GM23338 (cell line): Measurements from ENCODE around the gene IGF2BP2. TPM values are rescaled to one million over a fixed set of nuclear protein-coding genes. Genes with fewer than 3 reads are reported as not detected.

Source experiments
- ATAC-seq: fragments of 200-7000 bp; cut with Tn5 transposase; 3 replicates; pipeline ENCODE4 v1.9.1; 2020
- DNase-seq: peaks from one replicate; pipeline ENCODE4 v3.0.0-alpha.2; 2015; ENCODE audit warnings: low spot score
- H2AFZ ChIP-seq: fragments of 200-600 bp; sonication (generic); 2 replicates; pipeline ENCODE4 v1.8.0; 2016; ENCODE audit warnings: antibody characterized with exemption, mild to moderate bottlenecking, moderate library complexity
- H3F3A ChIP-seq: fragments of 200-600 bp; sonication (generic); replicated peaks from 2 replicates; pipeline ENCODE4 v1.8.0; 2017; ENCODE audit warnings: antibody characterized with exemption, mixed run types, low read depth
- H3K27ac ChIP-seq: fragments of 200-600 bp; sonication (generic); 2 replicates; pipeline ENCODE4 v1.6.1; 2016; ENCODE audit warnings: low read depth
- H3K27me3 ChIP-seq: fragments of 200-600 bp; sonication (generic); 2 replicates; pipeline ENCODE4 v1.8.0; 2016; ENCODE audit warnings: mild to moderate bottlenecking, mixed run types, moderate library complexity; ENCODE audit not compliant: insufficient read depth
- H3K36me3 ChIP-seq: fragments of 200-600 bp; sonication (generic); 2 replicates; pipeline ENCODE4 v1.8.0; 2016; ENCODE audit warnings: mild to moderate bottlenecking; ENCODE audit not compliant: insufficient read depth
- H3K4me1 ChIP-seq: fragments of 200-600 bp; sonication (generic); 2 replicates; pipeline ENCODE4 v1.8.0; 2016; ENCODE audit warnings: mild to moderate bottlenecking, moderate library complexity; ENCODE audit not compliant: insufficient read depth
- H3K4me2 ChIP-seq: fragments of 200-600 bp; sonication (generic); 2 replicates; pipeline ENCODE4 v1.7.1; 2017; ENCODE audit warnings: mixed run types
- H3K4me3 ChIP-seq: fragments of 200-600 bp; sonication (generic); 2 replicates; pipeline ENCODE4 v1.6.1; 2016; ENCODE audit warnings: mixed run types
- H3K79me2 ChIP-seq: fragments of 200-600 bp; sonication (generic); replicated peaks from 2 replicates; pipeline ENCODE4 v1.8.0; 2017; ENCODE audit warnings: mild to moderate bottlenecking; ENCODE audit not compliant: insufficient read depth
- H3K9me2 ChIP-seq: fragments of 200-600 bp; sonication (generic); 2 replicates; pipeline ENCODE4 v1.8.0; 2017; ENCODE audit not compliant: insufficient read depth
- H4K20me1 ChIP-seq: fragments of 200-600 bp; sonication (generic); replicated peaks from 2 replicates; pipeline ENCODE4 v1.8.0; 2017; ENCODE audit warnings: mild to moderate bottlenecking; ENCODE audit not compliant: insufficient read depth
- H3K27ac Mint-ChIP-seq: 2 replicates; pipeline ENCODE4 v1.8.0; 2020; ENCODE audit warnings: inconsistent platforms, mild to moderate bottlenecking, moderate library complexity, mixed read lengths
- H3K27me3 Mint-ChIP-seq: 3 replicates; pipeline ENCODE4 v1.8.0; 2022; ENCODE audit warnings: low read depth, mild to moderate bottlenecking, moderate library complexity, mixed read lengths, inconsistent platforms; ENCODE audit not compliant: insufficient read depth, poor library complexity
- H3K36me3 Mint-ChIP-seq: 3 replicates; pipeline ENCODE4 v1.8.0; 2021; ENCODE audit warnings: low read depth, mild to moderate bottlenecking, inconsistent platforms, moderate library complexity, mixed read lengths
- H3K4me1 Mint-ChIP-seq: 3 replicates; pipeline ENCODE4 v1.8.0; 2020; ENCODE audit warnings: mild to moderate bottlenecking, inconsistent platforms, mixed read lengths
- H3K4me3 Mint-ChIP-seq: 3 replicates; pipeline ENCODE4 v1.8.0; 2021; ENCODE audit warnings: moderate library complexity, mild to moderate bottlenecking, inconsistent platforms, mixed read lengths
- H3K9me3 Mint-ChIP-seq: 3 replicates; pipeline ENCODE4 v1.8.0; 2020; ENCODE audit warnings: moderate library complexity, mild to moderate bottlenecking, inconsistent platforms, mixed read lengths
- CREB1 ChIP-seq: fragments of 250-450 bp; sonication (Bioruptor Pico); IDR thresholded peaks from 2 replicates; pipeline ENCODE4 v1.5.0; 2020; ENCODE audit warnings: low read depth, mild to moderate bottlenecking, moderate library complexity
- EZH2 ChIP-seq: fragments of 200-600 bp; sonication (generic); IDR thresholded peaks from one replicate; pipeline ENCODE4 v1.8.0; 2017; ENCODE audit warnings: antibody characterized with exemption, mild to moderate bottlenecking, low read depth; ENCODE audit not compliant: unreplicated experiment
- EZH2phosphoT487 ChIP-seq: fragments of 200-600 bp; sonication (generic); IDR thresholded peaks from one replicate; pipeline ENCODE4 v1.8.1; 2018; ENCODE audit warnings: antibody characterized with exemption; ENCODE audit not compliant: unreplicated experiment
- JUNB ChIP-seq: IDR thresholded peaks from one replicate; pipeline ENCODE4 v1.6.1; 2016; ENCODE audit warnings: antibody characterized with exemption; ENCODE audit not compliant: unreplicated experiment
- NANOG ChIP-seq: IDR thresholded peaks from 2 replicates; pipeline ENCODE4 v1.6.1; 2016; ENCODE audit warnings: antibody characterized with exemption, borderline replicate concordance
- POLR2AphosphoS5 ChIP-seq: IDR thresholded peaks from 2 replicates; pipeline ENCODE4 v1.6.1; 2016; ENCODE audit warnings: antibody characterized with exemption, low read depth
- STAT1 ChIP-seq: IDR thresholded peaks from one replicate; pipeline ENCODE4 v1.6.1; 2016; ENCODE audit warnings: antibody characterized with exemption; ENCODE audit not compliant: unreplicated experiment
- ZNF114 ChIP-seq: fragments of 250-450 bp; sonication (Bioruptor Pico); IDR thresholded peaks from 2 replicates; pipeline ENCODE4 v1.5.0; 2020; ENCODE audit warnings: mild to moderate bottlenecking, moderate library complexity
- ZNF331 ChIP-seq: fragments of 250-450 bp; sonication (Bioruptor Pico); IDR thresholded peaks from 2 replicates; pipeline ENCODE4 v1.5.0; 2020; ENCODE audit warnings: low read depth, mild to moderate bottlenecking, moderate library complexity
- polyA plus RNA-seq: library from polyadenylated mRNA; unstranded; fragments of >200 nt; fragmentation: Nextera tagmentation; extraction: Ambion mirVana; gene quantifications from 2 replicates; pipeline ENCODE4 v1.2.1, GENCODE V29; 2016
- total RNA-seq: library from RNA; depleted of rRNA; stranded (reverse); fragments of >200 nt; shearing (Covaris generic); gene quantifications from 2 replicates; pipeline ENCODE4 v1.2.3, GENCODE V29; 2014
- TF ChIP-seq, protein P1 (sequence below): IDR thresholded peaks from one replicate; pipeline ENCODE4 v1.6.1; 2018; ENCODE audit warnings: antibody characterized with exemption; ENCODE audit not compliant: unreplicated experiment
- TF ChIP-seq, protein P2 (sequence below), 2 experiments: fragments of 200-600 bp in 1 of 2; sonication (generic) in 1 of 2; conservative IDR thresholded peaks; 2 replicates each; pipeline versions ENCODE4 v1.5.1 to v1.6.1; 2016 to 2017; ENCODE audit warnings: antibody characterized with exemption in 2 of 2, low read depth in 2 of 2, mild to moderate bottlenecking in 2 of 2, moderate library complexity in 1 of 2
- TF ChIP-seq, protein P3 (sequence below): fragments of 250-450 bp; sonication (Bioruptor Pico); IDR thresholded peaks from 2 replicates; pipeline ENCODE4 v1.5.0; 2020; ENCODE audit warnings: mild to moderate bottlenecking, moderate library complexity
- TF ChIP-seq, protein P4 (sequence below): IDR thresholded peaks from 2 replicates; pipeline ENCODE4 v1.6.1; 2016; ENCODE audit warnings: antibody characterized with exemption

IGF2BP2 gene
- total and polyA plus RNA-seq, 2 experiments from 2014 or later: 82.9 to 84.5 TPM

- peaks cover 7% of the 10 kb centered on the region; the same call in 1 of the 2 replicates for H3K4me1 ChIP-seq
- peaks cover 11% of the 10 kb centered on the region for H3K4me1 Mint-ChIP-seq
- no peak for DNase-seq
Observed at GRCh38 chr3:185658943-185659342, 165.9 kb downstream of the IGF2BP2 start.

More at GRCh38 chr3:185658943-185659342, 165.9 kb downstream of the IGF2BP2 start:
- no peaks in the 10 kb centered on the region for H3K79me2 ChIP-seq
- H2AFZ ChIP-seq: no peak overlapping the region
- H3K27ac ChIP-seq: no peak overlapping the region
- no peak overlapping the region for H3K4me3 Mint-ChIP-seq
- no peak overlapping the region for H3K4me3 ChIP-seq
- H3K36me3 ChIP-seq: no peaks in the 10 kb centered on the region; the same call in 1 of the 2 replicates
- H3K27me3 ChIP-seq: no peaks in the 10 kb centered on the region
- H3F3A ChIP-seq: peaks cover 9% of the 10 kb centered on the region
- H3K27me3 Mint-ChIP-seq: peaks cover 31% of the 10 kb centered on the region
- H3K36me3 Mint-ChIP-seq: peaks cover 44% of the 10 kb centered on the region
- no peak for ATAC-seq
- TF ChIP-seq CREB1 (CRISPR knock-in tag): no peak
- TF ChIP-seq EZH2phosphoT487: no peak
- TF ChIP-seq, protein P1, sequence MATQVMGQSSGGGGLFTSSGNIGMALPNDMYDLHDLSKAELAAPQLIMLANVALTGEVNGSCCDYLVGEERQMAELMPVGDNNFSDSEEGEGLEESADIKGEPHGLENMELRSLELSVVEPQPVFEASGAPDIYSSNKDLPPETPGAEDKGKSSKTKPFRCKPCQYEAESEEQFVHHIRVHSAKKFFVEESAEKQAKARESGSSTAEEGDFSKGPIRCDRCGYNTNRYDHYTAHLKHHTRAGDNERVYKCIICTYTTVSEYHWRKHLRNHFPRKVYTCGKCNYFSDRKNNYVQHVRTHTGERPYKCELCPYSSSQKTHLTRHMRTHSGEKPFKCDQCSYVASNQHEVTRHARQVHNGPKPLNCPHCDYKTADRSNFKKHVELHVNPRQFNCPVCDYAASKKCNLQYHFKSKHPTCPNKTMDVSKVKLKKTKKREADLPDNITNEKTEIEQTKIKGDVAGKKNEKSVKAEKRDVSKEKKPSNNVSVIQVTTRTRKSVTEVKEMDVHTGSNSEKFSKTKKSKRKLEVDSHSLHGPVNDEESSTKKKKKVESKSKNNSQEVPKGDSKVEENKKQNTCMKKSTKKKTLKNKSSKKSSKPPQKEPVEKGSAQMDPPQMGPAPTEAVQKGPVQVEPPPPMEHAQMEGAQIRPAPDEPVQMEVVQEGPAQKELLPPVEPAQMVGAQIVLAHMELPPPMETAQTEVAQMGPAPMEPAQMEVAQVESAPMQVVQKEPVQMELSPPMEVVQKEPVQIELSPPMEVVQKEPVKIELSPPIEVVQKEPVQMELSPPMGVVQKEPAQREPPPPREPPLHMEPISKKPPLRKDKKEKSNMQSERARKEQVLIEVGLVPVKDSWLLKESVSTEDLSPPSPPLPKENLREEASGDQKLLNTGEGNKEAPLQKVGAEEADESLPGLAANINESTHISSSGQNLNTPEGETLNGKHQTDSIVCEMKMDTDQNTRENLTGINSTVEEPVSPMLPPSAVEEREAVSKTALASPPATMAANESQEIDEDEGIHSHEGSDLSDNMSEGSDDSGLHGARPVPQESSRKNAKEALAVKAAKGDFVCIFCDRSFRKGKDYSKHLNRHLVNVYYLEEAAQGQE: no peak
- no peak for TF ChIP-seq NANOG
- no peak for TF ChIP-seq STAT1
- TF ChIP-seq EZH2: no peak
- no peak for TF ChIP-seq ZNF331
- TF ChIP-seq, protein P2, sequence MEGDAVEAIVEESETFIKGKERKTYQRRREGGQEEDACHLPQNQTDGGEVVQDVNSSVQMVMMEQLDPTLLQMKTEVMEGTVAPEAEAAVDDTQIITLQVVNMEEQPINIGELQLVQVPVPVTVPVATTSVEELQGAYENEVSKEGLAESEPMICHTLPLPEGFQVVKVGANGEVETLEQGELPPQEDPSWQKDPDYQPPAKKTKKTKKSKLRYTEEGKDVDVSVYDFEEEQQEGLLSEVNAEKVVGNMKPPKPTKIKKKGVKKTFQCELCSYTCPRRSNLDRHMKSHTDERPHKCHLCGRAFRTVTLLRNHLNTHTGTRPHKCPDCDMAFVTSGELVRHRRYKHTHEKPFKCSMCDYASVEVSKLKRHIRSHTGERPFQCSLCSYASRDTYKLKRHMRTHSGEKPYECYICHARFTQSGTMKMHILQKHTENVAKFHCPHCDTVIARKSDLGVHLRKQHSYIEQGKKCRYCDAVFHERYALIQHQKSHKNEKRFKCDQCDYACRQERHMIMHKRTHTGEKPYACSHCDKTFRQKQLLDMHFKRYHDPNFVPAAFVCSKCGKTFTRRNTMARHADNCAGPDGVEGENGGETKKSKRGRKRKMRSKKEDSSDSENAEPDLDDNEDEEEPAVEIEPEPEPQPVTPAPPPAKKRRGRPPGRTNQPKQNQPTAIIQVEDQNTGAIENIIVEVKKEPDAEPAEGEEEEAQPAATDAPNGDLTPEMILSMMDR (conservative IDR thresholded peaks at IDR 0.05; ENCODE audit: low read depth in 2 of 2): no peak
- TF ChIP-seq, protein P3, sequence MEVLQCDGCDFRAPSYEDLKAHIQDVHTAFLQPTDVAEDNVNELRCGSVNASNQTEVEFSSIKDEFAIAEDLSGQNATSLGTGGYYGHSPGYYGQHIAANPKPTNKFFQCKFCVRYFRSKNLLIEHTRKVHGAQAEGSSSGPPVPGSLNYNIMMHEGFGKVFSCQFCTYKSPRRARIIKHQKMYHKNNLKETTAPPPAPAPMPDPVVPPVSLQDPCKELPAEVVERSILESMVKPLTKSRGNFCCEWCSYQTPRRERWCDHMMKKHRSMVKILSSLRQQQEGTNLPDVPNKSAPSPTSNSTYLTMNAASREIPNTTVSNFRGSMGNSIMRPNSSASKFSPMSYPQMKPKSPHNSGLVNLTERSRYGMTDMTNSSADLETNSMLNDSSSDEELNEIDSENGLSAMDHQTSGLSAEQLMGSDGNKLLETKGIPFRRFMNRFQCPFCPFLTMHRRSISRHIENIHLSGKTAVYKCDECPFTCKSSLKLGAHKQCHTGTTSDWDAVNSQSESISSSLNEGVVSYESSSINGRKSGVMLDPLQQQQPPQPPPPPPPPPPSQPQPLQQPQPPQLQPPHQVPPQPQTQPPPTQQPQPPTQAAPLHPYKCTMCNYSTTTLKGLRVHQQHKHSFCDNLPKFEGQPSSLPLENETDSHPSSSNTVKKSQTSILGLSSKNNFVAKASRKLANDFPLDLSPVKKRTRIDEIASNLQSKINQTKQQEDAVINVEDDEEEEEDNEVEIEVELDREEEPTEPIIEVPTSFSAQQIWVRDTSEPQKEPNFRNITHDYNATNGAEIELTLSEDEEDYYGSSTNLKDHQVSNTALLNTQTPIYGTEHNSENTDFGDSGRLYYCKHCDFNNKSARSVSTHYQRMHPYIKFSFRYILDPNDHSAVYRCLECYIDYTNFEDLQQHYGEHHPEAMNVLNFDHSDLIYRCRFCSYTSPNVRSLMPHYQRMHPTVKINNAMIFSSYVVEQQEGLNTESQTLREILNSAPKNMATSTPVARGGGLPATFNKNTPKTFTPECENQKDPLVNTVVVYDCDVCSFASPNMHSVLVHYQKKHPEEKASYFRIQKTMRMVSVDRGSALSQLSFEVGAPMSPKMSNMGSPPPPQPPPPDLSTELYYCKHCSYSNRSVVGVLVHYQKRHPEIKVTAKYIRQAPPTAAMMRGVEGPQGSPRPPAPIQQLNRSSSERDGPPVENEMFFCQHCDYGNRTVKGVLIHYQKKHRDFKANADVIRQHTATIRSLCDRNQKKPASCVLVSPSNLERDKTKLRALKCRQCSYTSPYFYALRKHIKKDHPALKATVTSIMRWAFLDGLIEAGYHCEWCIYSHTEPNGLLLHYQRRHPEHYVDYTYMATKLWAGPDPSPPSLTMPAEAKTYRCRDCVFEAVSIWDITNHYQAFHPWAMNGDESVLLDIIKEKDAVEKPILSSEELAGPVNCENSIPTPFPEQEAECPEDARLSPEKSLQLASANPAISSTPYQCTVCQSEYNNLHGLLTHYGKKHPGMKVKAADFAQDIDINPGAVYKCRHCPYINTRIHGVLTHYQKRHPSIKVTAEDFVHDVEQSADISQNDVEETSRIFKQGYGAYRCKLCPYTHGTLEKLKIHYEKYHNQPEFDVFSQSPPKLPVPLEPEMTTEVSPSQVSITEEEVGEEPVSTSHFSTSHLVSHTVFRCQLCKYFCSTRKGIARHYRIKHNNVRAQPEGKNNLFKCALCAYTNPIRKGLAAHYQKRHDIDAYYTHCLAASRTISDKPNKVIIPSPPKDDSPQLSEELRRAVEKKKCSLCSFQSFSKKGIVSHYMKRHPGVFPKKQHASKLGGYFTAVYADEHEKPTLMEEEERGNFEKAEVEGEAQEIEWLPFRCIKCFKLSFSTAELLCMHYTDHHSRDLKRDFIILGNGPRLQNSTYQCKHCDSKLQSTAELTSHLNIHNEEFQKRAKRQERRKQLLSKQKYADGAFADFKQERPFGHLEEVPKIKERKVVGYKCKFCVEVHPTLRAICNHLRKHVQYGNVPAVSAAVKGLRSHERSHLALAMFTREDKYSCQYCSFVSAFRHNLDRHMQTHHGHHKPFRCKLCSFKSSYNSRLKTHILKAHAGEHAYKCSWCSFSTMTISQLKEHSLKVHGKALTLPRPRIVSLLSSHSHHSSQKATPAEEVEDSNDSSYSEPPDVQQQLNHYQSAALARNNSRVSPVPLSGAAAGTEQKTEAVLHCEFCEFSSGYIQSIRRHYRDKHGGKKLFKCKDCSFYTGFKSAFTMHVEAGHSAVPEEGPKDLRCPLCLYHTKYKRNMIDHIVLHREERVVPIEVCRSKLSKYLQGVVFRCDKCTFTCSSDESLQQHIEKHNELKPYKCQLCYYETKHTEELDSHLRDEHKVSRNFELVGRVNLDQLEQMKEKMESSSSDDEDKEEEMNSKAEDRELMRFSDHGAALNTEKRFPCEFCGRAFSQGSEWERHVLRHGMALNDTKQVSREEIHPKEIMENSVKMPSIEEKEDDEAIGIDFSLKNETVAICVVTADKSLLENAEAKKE (CRISPR knock-in tag): no peak
- no peak for TF ChIP-seq ZNF114 (CRISPR knock-in tag)
- TF ChIP-seq POLR2AphosphoS5: no peak
- no peak for TF ChIP-seq JUNB
- TF ChIP-seq, protein P4, sequence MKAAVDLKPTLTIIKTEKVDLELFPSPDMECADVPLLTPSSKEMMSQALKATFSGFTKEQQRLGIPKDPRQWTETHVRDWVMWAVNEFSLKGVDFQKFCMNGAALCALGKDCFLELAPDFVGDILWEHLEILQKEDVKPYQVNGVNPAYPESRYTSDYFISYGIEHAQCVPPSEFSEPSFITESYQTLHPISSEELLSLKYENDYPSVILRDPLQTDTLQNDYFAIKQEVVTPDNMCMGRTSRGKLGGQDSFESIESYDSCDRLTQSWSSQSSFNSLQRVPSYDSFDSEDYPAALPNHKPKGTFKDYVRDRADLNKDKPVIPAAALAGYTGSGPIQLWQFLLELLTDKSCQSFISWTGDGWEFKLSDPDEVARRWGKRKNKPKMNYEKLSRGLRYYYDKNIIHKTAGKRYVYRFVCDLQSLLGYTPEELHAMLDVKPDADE: no peak
- no peak overlapping the region for H3K4me2 ChIP-seq
- H3K9me2 ChIP-seq: no peaks in the 10 kb centered on the region
- no peaks in the 10 kb centered on the region; the same call in none of the 2 replicates for H4K20me1 ChIP-seq
- 0 out of 3 replicates have a peak, but pooled peaks cover 3% of the 10 kb centered on the region for H3K9me3 Mint-ChIP-seq
- peak overlapping the region; percentile 50; the same call in 1 of the 2 replicates for H3K27ac Mint-ChIP-seq
